Fibroblast of skin of back (primary cell): ENCODE results near the gene PSMG1. TPM values are rescaled to one million over a fixed set of nuclear protein-coding genes. Genes with fewer than 3 reads are reported as not detected.
A peak's percentile ranks its signal among the peaks of the same experiment; 100 is the strongest.
"Not testable (repeated sequence)": the region's sequence is repeated elsewhere in the genome, so short reads cannot be mapped to it uniquely, and the experiment has no call there.

ENCODE experiments used
- DNase-seq: peaks from one replicate; pipeline ENCODE4 v3.0.0-alpha.2; 2013
- polyA plus RNA-seq, 2 experiments: library from polyadenylated mRNA; unstranded; fragments of 120-200 nt; gene quantifications; one replicate each; pipeline ENCODE4 v1.2.1, GENCODE V29; 2013; ENCODE audit not compliant: insufficient read length in 2 of 2

Gene PSMG1, protein sequence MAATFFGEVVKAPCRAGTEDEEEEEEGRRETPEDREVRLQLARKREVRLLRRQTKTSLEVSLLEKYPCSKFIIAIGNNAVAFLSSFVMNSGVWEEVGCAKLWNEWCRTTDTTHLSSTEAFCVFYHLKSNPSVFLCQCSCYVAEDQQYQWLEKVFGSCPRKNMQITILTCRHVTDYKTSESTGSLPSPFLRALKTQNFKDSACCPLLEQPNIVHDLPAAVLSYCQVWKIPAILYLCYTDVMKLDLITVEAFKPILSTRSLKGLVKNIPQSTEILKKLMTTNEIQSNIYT
- polyA plus RNA-seq (2013, experiment 1 of 2; ENCODE audit: insufficient read length) = 73.8 TPM
- 54.6 TPM for polyA plus RNA-seq (2013, experiment 2 of 2; ENCODE audit: insufficient read length)

DNA sequence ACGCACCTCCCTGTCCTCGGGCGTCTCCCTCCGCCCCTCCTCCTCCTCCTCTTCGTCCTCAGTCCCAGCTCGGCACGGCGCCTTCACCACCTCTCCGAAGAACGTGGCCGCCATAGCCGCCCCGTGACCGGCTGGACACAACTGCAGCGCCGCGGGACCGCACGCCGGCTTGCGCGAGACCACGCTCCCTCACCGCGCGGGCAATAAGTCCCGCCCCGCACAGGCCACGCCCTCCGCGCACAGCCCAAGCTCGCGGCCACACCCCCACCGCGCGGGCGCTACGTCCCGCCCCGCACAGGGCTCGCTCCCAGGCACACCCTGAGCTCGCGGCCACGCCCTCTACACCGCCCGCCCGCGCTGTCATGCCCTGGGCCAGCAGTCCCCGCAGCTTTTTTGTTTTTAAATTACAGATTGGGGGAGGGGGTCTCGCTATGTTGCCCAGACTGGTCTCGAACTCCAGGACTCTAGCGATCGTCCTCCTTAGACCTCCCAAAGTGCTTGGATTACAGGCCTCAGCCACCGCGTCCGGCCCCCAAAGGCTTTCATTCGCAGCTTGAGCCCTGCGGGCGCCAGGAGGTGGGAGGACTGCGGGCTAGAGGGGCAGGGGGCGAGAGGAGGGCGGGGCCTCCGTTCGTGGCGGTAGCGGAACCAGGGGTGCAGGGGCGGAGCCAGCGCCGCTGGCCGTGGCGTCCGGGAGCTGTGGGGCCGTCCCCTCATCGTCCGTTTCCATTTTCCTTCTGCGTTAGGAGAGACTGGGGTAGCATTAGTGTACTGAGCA is at the start of gene PSMG1:
TSS of gene PSMG1 (minus strand) at position 180 of the 778 bp plus-strand sequence. CDS start at position 114, 66 bp downstream.
- DNase-seq = peak; percentile 92

DNA sequence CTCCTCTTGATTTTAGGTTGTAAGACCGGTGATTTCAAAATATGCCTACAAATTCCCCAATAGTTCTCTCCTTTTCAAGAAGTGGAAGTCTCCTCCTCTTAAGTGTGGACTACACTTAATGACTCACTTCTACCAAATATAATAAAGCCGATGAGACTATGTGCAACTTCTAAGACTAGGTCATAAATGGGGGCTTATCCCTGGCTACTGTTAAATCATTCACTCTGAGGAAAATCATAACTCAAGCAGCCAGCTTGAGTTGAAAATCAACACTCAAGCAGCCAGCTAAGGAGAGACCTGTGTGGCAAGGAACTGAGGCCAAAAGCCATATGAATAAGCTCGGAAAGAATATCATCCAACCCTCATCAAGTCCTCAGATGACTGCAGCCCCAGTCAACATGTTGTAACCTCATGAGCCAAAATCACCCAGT is 49.6 kb upstream of the PSMG1 start:
- no peak for DNase-seq

DNA sequence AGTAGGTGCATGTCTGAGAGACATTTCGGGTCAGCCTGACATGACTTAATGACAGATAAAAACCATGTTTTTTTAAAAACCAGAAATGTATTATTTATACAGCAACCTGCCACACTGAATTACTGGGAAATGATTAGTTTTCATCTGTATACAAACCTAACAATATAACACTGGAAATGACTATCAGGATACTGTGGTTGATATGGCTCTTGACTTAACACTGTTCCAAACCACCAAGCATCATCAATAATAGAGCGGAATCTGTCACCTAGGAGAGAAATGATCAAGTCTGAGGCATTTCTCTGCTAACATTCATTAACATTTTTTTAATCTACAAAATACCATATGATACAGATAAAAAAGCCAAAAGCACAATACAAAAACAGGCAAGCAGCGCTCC is 41.7 kb upstream of the PSMG1 start:
- no peak for DNase-seq

DNA sequence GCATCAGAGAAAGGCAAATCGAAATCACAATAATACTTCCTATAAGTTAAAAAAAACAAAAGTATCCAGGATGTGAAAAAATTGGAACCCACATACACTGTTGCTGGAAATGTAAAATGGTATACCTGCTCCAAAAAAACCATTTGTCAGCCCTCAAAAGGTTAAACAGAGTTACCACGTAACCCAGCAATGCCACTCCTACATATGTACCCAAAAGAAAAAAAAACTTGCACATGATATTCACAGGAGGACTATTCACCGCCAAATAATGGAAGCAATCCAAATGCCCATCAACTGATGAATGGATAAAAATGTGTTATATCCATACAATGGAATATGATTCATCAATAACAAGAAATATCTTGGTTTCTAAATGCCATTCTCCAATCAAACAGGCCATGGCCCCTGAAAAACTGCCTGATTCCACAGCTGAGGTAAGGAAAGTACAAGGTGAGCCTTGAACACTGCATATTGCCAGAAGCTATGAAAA is 38.8 kb upstream of the PSMG1 start:
- no peak for DNase-seq

DNA sequence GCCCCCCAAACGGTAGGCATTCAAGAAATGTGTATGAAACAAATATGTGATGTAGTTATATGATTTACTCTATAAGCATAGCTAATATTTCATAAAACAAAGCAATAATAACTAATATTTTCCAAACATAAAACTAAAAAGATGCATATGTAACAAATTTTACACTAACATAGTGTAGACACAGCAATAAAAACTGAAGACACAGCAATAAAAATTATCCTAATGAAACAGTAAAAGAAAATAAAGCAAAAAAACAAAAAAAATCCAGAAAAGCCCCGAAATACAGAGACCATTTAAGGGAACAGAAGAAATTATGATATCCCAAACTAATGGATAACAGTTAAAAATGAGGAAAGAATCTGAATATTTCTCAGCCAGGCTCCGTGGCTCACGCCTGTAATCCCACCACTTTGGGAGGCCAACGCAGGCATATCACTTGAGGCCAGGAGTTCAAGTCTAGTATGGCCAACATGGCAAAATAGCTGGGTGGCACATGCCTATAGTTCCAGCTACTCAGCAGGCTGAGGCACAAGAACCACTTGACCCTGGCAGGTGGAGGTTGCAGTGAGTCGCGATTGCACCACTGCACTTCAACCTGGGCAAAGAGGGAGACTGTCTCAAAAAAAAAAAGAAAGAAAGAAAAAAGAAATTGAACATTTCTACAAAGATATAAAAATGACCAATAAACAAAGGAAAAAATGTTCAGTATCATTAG is 38.2 kb upstream of the PSMG1 start:
- DNase-seq = no peak

DNA sequence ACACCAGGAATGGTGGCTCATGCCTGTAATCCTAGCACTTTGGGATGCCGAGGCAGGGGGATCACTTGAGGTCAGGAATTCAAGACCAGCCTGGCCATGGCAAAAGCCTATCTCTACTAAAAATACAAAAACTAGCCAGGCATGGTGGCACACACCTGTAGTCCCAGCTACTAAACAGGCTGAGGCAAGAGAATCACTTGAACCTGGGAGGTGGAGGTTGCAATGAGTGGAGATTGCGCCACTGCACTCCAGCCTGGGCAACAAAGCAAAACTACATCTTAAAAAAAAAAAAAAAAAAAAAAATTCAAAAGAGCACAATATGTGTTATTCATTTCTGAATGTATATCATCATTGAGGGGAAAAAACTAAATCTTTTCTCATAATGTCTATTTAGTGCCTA is 37.6 kb upstream of the PSMG1 start:
- DNase-seq = not testable (repeated sequence)

DNA sequence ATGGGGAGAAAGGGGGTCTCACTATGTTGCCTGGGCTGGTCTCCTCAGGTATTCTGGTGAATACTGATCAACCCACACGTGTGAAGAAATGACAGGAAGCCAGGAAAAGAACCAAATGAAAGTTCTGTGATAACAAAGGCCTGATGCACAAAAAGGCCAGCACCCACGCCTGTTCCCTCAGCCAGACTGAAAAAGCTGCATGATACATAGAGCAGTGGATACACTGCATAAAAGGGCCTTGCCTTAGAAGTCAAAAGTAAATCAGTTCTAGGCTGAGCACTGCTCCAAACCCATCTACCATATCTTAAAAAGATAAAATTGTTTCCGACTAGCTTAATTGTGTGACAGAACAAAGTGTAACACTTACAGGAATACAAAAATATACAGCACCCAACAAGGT is 36.9 kb upstream of the PSMG1 start:
- no peak for DNase-seq

DNA sequence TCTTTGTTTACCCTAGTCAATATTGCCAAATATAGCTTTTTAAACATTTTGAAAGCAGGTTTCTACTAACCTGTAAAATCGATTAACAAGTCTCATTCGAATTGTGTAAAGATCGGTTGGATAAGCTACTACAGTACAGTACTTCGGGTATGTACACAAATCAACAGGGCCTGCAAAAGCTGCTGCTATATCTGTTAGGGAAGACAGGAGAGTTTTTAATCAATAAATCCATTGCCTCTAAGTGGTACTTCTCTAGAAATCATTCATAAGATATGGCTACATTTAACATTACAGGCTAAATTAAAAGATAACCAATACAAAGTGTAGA is 34.8 kb upstream of the PSMG1 start:
- no peak for DNase-seq

DNA sequence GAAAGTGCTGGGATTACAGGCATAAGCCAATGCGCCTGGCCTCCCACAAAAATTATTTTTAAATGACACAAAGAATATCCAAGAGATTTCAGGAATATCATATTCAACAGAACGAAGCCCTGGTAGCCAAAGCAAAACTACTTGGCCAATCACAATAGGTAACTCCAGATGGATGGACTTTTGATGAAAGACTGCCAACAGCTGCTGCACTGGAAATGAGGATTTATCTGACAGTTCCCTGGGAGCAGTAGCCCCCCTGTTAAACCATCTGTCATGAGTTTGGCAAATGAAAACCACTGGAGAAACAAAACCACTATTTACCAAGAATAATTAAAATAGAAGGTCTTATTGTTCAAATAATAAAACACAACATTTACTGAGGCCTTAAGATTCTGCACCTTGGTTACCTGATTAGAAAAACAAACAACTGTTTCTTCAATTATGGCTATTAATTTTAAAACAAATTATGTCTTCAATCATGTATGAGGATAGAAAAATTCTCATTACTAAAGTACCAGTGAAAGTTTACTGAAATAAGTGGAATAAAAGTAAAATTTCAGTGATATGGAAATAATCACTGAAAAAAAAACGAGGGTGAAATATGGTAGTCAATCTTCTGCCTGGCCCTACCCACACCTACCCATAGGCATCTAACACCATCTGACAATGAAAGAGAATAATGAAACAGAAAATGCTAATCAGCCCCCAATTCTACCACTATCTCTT is 34.3 kb upstream of the PSMG1 start:
- no peak for DNase-seq

DNA sequence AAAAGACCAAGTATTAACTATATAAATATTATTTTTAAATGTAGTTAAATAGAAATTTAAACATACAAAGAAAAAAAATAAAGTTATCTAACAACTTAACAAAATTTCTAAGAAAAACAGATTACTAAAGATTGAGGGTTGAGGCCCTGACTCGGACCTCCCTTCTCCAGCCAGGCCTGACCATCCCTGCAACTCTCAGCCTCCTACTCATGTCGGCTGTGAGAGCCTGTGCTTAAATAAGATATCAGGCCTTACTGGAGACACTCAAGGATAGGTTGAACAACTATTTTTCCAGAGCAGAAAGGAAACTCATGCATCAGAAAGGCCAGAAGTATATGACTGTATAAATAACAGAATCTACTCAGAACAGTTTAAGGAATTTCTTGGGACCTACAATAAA is 33.0 kb upstream of the PSMG1 start:
- DNase-seq = no peak

DNA sequence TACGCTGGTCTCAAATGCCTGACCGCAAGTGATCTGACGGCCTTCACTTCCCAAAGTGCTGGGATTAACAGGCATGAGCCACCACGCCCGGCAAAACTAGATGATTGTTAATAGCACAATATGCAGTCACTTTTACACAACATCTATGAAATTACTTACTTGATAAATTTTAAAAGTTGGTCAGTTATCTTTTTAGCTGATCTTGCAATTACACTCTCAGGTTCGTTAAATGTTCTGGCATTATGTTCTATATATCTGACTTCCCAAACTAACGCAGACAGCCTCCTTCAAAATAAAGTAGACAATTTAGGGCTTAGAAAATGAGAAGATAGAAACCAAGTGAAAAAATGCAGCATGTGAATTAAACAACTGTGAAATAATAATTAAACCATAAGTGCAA is 31.8 kb upstream of the PSMG1 start:
- no peak for DNase-seq

DNA sequence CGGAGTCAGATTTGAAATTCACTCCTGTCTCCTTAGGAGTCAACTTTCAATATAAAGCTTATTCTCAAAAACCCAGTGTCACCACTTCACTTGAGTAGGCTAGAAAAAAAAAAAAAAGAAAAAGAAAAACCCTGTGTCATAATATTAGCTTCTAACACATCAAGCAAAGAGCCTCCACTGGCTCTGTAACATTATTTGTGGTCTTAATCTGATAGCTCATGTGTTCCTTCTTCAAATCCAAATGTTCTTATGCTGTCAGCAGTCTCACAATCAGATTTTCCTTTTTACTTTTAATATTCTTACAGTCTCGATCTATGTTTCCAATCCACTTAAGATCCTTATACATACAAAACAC is 26.1 kb upstream of the PSMG1 start:
- DNase-seq = no peak

DNA sequence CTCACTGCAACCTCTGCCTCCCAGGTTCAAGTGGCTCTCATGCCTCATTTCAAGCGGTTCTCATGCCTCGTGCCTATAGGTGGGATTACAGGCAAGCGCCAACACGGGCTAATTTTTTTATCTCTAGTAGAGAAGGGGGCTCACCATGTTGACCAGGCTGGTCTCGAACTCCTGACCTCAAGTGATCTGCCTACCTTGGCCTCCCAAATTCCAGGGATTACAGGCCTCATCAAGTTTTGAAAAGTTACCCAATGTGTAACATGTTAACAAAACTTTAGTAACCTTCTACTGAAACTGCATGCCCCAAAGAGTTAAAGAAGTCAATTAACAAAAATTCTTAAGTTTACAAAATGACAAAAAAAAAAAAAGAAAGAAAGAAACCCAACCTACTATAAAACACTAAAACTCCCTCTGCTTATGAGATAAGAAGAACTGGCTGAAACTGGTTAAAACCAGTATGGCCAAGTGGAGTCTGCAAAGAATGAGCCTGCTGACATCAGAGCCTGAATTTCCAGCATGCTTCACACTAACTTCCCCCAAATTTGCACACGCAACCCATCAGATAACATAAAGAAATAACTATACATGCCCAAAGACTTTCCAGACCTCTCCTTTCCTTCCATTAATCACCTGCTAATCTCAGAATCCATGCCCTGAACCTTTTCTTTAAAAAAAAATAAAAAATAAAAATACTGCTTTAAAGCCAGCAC is 25.5 kb upstream of the PSMG1 start:
- DNase-seq = no peak

DNA sequence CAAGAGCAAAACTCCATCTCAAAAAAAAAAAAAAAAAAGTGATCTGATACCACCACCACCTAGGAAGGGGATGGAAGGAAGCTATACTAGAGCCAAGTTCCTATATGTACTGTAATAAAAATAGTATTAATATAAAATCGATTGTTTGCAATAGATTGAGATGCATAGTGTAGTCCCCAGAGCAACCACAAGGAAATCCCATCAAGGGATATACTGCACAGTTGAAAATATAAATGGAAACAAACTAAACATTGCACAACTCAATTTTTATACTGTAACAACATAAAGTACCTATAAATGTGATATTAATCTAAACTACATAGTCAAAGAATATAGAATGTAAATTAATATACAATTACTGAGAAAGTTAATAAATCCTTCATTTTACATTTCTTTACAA is 20.9 kb upstream of the PSMG1 start:
- DNase-seq = no peak

DNA sequence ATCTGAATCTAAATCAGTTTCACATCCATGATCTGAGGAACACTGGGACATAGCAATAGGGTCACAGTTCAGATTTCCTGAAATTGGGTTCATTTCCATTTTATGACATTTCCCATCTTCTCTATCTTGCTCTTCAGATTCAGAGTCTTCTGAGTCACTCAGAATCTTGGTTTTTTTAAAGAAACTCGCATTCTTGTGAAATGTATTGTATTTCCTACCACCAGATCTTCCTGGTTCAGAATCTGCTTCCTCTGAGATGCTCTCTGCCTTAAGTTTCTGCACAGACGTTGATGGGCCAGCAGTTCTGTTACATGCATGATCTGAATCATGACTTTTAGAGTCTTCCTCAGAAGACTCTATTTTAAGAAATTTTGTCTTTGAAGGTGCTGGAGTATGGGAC is 15.5 kb upstream of the PSMG1 start:
- no peak for DNase-seq

DNA sequence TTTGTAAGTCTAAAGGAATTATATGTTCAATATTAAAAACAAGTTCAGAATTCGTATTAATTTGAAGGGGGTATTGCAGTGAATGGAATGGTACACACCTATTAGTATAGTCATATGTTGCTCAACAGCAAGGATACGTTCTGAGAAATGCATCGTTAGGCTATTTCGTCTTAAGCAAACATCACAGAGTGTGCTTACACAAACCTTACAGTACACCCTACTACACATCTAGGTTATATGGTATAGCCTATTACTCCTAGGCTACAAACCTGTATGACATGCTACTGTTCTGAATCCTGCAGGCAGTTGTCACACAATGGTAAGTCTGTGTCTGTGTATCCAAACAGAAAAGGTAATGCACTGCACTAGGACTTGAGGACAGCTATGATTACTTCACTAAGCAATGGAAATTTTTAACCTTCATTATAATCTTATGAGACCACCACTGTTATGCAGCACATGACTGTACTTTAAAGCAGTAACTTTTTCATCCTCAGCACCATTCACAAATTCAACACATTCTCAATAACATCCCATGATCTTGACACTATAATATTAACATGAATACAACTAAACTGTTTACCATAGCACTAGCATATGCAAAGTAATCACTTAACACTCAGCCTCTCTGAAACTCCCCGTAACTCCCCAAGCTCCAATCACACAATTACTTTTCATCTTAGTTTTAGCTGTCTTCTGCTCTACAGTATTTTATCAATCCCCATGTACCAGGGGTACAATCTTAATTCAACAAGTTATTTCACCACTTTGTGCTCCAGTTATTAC is 14.4 kb upstream of the PSMG1 start:
- no peak for DNase-seq

DNA sequence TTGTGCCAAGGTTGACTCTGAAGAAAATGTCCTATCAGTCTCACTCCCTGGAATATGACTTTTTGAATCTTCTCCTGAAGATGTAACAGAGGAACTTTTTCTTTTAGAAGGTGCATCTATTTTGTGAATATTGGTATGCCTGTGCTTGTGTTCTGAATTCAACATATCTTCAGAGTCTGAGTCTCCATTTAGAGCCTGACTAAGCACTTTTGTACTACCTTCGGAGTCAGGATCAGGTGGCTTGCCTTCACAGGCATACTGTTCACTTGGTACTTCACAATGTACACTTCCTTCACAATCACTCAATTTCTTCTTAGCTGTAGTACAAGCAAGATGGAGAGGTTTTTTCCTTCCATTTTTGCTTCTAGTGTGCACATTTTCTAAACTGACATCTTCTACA is 13.6 kb upstream of the PSMG1 start:
- no peak for DNase-seq

DNA sequence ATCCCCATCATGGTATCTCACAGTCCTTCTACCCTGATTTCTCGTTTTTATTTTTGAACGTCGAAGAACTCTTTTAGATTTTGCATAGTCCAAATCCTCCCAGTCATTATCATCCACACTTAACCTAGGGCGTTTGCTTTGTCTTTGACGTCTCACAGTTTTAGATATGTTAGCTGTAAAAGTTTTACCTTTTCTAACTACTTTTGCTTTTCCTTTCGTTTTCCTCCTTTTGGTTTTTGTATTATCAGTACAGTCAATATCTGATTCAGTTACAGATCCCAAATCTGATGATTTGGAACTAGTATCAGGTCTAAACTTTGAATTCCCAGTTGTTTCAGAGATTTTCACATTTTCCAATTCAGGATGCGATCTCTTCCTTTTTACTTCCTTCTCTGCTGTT is 13.1 kb upstream of the PSMG1 start:
- no peak for DNase-seq

DNA sequence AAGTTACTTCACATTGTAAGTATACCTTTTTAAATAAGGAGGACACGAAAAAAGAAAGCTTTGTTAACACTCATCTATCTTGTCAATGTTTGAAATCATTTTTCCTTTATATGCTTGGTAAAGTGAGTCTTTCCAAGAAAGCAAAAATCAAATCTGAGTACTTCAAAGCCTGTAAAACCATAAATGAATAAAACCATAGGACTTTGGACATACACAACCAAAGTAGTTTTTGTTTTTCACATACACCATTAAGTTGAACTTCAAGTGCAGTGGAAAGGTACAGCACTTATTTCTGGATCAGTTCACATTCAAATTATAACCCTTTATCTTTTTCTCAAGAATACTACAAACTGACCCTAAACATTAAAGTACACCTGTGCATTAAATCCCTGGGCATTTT is 10.1 kb upstream of the PSMG1 start:
- DNase-seq = no peak

DNA sequence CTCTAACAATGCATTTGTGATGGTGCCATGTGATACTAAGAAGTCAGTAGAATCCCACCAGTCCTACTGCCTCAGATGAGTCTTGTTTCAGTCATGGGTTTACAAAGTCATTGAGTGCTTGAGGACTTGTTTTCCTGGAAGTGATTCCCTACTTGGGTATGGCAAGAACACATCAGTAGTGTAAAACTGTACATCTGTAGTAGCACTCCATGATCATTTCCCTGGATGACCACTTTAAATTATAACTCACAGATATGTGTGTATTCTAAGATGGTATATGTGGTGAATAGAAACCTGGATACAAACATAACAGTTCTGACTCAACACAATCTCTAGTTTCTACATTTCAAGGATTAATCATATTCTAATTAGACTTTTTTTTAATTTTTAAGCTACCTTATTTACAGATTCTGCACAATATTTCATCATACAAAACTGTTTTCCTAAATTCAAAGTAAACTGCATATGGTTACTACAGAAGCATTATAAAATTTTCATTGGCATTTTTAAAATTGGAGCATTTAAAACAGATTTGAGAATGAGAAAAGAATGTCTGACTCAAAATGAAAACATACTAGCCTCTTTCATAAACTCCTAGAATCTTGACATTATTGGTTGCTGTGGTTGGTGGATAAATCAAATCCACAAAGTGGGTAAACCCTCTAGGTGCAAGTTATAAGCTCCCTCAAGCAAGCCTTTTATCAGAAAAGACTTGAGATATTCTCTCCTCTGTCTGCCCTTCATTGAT is 6.8 kb upstream of the PSMG1 start:
- DNase-seq = peak; percentile 82
